Skin epidermis (tissue), 12 donors: ENCODE results near the gene PAFAH2.

Source experiments
- H3K27ac ChIP-seq, 21 experiments: fragments of 200-600 bp; sonication (generic) in 11 of 21; one replicate each; pipeline ENCODE4 v1.5.0; 2020; ENCODE audit warnings: mild to moderate bottlenecking in 3 of 21, inconsistent platforms in 2 of 21, moderate library complexity in 2 of 21
- H3K4me3 ChIP-seq, 7 experiments: fragments of 200-600 bp; sonication (generic) in 2 of 7; one replicate each; pipeline ENCODE4 v1.5.0; 2020; ENCODE audit warnings: inconsistent platforms in 2 of 7, mild to moderate bottlenecking in 2 of 7, moderate library complexity in 1 of 7

PAFAH2 gene

DNA sequence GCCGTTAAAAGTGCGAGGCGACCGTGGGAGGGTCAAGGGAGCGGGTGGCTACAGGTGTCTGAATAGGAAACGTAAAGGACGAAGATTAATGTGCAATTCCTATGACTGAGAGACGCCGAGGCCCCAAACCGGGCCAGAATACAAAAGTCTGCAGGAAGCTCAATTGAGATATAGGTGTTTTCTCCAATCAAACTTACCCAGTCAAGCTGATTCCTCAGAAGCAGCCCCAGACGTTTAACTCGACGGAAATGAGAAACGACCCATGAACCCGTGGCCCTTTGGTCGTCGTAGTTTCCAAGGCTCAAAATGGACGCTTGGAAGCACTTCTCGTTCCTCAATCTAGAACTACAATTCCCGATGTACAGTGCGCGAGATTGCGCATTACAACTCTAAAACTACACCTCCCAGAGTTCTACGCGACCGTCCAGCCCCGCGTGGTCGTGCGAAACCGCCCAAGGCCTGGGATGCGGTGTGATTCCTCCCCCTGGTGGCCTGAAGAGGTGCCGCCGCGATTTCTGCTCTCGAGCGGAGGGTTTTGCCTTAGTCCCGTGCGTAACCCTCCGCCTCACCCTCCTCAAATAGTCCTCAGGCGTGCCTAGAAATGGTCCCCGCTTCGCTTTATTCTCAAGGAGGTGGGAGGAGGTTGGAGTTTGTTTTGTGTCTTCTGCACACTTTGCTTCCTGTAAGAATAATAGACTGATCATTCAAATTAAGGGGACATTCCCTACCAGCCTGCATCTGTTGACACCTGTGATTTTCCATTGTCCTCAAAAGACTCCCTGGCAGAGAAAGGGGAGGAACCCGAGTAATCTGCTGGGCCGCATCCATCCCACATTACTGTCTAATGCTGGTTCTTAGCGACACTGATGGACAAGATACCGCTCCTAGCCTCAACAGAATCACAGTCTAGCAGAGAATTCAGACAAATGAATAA, at the start of gene PAFAH2:
Gene PAFAH2 (minus strand): TSS at position 236 of the 934 bp plus-strand sequence. CDS start 7,247 bp downstream, outside the sequence.
- peak within 1 kb of the TSS; percentile 48 to 96 (median 85) for H3K27ac ChIP-seq
- peak within 1 kb of the TSS; percentile 54 to 72 (median 59) for H3K4me3 ChIP-seq

- H3K4me3 ChIP-seq, result no peak overlapping the region
- H3K27ac ChIP-seq, result no peak overlapping the region
Measured at GRCh38 chr1:26047278-26047874, 49.5 kb upstream of the PAFAH2 start.

DNA sequence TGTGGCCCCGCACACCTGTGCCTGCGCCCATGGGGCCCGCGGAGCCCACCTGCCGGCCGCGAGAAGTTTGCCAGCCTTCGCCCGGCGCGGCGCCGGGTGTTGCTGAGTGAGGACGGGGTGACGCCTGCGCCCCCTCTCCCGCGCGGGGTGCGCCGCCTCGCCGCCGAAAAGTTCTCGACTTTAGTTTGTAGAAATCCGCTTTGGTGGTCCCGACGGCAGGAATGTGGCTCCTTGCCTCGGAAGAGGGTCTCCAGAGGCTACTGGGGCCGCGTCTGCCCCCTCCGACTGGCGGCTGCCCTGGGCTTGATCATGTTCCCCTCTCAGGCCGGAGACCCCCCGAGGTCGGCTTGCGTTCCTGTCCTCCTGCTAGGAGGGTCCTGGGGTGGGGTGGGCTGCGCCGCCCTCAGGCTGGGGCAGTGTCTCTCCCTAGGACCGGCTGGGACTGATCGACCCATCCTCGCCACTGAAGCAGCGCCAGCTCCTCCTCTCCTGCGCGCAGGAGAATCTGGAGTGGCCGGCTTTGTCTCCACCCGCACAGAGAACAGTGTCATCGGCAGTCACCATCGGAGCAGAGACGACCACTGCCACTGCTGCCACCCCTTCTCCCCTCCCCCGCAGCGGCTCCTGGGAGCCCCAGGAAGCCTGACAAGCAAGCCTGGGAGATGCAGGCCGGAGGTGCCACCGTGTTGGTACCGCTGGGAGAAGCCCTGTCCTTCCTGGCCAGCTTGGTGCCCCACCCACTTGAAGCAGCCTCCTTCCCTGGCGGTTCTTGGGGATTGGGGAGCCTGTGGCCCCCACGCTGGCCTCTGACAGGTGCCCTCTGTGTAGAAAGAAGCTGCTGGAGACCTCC, 48.6 kb upstream of the PAFAH2 start:
- peak overlapping the region in 4 of 7 experiments; percentile 1 to 19 (median 10) for H3K4me3 ChIP-seq
- peak overlapping the region in 1 of 21 experiments; percentile 5 for H3K27ac ChIP-seq

DNA sequence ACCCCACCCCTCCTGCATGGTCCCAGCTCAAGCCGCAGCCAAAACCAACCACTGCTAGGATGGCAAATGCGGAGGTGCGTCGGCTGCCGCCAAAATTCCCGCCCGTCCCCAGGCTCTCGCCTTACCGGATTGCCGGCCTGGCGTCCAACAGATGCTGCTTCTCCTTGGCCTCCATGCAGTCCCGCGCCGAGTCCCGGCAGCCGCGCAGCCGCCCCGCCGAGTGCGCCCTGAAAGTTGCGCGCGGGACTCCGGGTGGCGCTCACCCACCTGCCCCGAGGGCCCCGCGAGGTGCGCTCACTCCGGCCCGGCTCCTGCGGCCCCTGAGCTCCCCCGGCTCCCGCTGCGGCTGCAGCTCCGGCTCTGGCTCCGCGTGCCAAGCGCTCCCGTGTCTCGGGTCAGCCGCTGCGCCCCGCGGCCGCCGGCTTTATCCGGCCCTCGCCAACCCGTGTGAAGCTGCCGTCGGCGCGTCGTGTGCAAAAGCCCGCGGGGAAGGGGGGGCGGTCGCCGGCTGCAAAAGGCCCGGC, 47.9 kb upstream of the PAFAH2 start, which contains the start of gene SLC30A2:
Gene SLC30A2 (minus strand): TSS at position 397 of the 524 bp plus-strand sequence. CDS start 222 bp downstream, at position 175.
- Histone ChIP-seq H3K27ac (peak within 1 kb of the TSS in 1 of 21 experiments; percentile 5), H3K4me3 (peak within 1 kb of the TSS in 4 of 7 experiments; percentile 1 to 19 (median 10))

GRCh38 chr1:26044971-26045721, 47.3 kb upstream of the PAFAH2 start:
- no peak overlapping the region for H3K27ac ChIP-seq
- peak overlapping the region in 1 of 7 experiments; percentile 19 for H3K4me3 ChIP-seq

DNA sequence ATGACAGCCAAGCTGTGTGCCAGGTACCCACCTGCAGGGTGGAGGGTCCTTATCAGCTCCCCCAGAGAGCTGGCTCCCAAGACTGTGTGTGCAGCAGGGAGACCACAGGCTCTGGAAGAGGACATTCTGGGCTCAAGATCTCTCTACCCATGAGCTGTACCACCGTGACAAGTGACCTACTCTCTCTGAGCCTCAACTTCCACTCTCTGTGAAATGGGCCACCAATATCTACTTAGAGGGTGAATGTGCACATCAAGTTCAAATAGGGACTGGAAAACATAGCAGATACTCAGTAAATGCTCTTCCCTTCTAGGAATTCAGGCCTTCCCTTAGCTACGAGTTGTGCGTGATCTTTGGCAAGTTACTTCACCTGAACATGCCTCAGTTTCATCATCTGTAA, 46.6 kb upstream of the PAFAH2 start:
- no peak overlapping the region for H3K27ac ChIP-seq
- H3K4me3 ChIP-seq, result no peak overlapping the region

DNA sequence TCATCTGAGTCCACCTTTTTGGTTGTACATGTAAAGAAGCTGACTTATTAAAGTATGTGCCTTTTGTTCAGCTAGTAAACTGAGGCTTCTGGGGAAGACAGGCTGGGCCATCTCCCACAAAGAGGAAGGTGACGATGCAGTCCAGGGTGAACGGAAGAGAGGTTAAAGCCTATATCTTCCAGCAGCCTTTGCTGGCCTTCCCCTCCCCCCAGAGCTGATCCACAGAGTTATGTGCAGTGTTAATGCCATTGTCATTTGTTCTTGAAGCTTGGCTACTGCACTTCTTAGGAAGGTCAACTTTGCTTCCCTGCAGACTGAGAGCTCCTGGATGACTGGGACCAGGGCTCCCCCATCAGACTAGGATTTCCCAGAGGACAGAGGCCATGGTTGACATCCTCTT, 45.9 kb upstream of the PAFAH2 start:
- H3K27ac ChIP-seq, result no peak overlapping the region

DNA sequence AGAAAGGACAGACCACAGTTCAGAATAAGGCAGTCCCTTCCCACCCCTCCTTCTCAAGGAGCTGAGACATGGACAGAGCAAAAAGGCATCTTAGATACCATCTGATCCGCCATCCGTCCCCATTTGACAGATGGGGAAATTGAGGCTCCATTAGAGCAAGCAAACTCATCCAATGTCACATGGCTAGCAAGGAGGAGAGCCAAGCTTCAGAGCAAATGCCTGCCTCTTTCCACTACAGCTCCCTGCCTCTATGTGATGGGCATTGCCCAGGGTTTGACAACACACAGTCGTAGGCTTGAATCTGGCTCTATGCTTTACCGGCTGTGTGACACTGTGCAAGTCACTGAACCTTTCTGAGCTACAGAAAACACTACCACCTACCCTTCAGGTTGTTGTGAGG, 44.1 kb upstream of the PAFAH2 start:
- Histone ChIP-seq H3K4me3 (no peak overlapping the region), H3K27ac (no peak overlapping the region)

More for the DNA sequence above, 45.9 kb upstream of the PAFAH2 start:
- no peak overlapping the region for H3K4me3 ChIP-seq

DNA sequence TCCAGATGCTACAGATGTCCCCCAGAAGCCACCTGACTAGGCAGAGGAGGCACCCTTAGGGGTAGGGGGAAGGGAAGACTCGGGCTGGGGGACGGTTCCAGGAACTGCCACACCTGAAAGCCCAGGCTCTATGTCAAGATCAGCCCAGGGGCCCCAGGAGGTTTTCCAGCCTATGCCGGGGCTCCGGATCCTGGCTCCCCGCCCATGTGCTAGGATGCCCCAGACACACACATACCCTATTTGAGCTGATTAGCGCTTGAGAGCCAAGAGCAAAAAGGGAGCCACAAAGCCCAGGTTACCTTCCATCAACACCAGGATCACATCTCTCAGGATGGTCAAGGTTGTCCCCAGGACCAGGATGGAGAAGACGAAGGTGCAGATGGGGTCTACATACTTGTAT, 43.5 kb upstream of the PAFAH2 start:
- H3K27ac ChIP-seq, result no peak overlapping the region
- no peak overlapping the region for H3K4me3 ChIP-seq

GRCh38 chr1:26038904-26039303, 41.0 kb upstream of the PAFAH2 start:
- no peak overlapping the region for H3K4me3 ChIP-seq

DNA sequence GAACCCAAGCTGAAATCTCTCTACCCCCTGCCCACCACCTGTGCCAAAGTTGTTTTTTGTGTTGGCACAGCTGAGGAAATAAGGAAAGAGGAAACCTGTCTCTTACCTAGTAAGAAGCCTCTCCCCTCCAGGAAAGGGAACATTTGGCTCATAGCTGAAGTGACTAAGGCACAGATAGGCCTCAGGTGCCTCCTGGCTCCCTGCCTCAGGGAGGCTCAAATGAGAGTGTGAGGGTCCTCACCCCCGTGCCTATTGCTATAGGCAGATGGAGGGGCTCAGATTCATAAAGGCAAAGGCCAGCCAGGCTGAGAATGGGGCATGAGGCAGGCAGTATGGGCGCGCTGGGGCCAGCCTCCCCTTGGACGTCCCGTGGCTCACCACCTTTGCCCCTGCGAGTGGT, 40.6 kb upstream of the PAFAH2 start:
- Histone ChIP-seq H3K27ac (no peak overlapping the region), H3K4me3 (no peak overlapping the region)

More at GRCh38 chr1:26038904-26039303, 41.0 kb upstream of the PAFAH2 start:
- H3K27ac ChIP-seq, result no peak overlapping the region

DNA sequence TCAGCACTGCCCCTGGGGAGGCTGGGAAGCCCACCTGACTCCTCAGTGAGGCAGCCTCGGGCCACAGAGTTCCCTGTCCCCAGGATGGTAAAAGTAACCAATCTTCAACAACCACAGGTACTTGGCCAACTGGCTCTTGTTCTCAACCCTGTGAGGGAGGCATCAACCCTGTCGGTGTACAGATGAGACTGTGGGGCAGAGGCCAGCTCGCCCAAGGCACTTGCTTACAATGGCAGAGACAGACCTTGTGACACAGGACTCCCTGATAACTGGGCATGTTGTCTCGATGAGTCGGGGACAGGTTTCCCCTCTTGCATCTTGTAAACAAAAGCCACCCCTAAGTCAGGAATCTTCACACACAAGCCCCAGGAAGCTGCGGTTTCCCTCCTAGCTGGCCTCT, 40.0 kb upstream of the PAFAH2 start:
- Histone ChIP-seq H3K4me3 (no peak overlapping the region), H3K27ac (no peak overlapping the region)

GRCh38 chr1:26036756-26037281, 39.0 kb upstream of the PAFAH2 start:
- Histone ChIP-seq H3K4me3 (no peak overlapping the region), H3K27ac (no peak overlapping the region)

DNA sequence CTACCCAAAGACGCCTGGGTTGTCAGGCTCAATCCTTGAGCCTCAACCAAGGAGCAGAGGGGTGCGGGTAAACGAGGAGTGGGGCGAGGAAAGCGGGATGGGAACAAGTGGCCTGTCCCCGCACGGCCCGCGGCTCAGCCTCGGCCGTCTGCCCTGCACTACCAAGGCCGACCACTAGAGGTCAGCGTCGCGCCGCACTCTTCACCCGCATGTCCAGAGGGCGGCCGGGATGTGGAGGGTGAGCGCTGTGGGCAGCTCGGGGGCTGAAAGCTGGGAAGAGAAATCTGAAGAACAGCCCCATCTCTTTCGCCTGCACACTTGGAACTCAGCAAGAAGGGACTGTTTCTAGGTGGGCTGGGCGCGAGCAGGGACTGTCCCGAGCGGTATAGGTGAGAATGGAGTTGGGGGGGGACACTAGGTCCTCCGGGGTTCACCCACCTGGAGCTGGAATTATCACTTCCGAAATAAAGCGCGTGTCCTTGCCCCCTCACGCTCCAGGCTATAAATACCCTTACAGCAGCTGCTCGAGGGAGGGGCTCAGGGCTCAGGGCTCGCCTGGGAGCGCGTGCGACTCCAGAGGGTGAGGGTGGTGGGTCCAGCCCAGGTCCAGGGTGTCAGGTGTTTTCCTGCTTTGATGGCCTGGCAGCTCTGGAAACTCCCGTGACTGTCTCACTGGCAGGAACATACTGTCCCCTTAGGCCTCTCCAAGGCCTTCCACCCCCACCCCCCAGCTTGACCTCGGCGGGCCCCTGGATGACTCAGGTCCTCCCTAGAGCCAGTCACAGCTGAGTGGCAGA, 38.3 kb upstream of the PAFAH2 start:
- peak overlapping the region in 15 of 21 experiments; percentile 32 to 85 (median 72) for H3K27ac ChIP-seq
- H3K4me3 ChIP-seq, result peak overlapping the region; percentile 60 to 89 (median 69)

GRCh38 chr1:26035203-26035958, 37.5 kb upstream of the PAFAH2 start:
- H3K27ac ChIP-seq, result peak overlapping the region in 15 of 21 experiments; percentile 32 to 85 (median 72)

GRCh38 chr1:26034504-26035202, 36.8 kb upstream of the PAFAH2 start:
- peak overlapping the region in 4 of 21 experiments; percentile 23 to 77 (median 36) for H3K27ac ChIP-seq
- peak overlapping the region; percentile 60 to 89 (median 69) for H3K4me3 ChIP-seq

More at GRCh38 chr1:26035203-26035958, 37.5 kb upstream of the PAFAH2 start:
- H3K4me3 ChIP-seq, result peak overlapping the region; percentile 60 to 89 (median 69)
